Endodermal cell (in vitro differentiated cells): ENCODE data around the gene INTU. TPM values are rescaled to one million over a fixed set of nuclear protein-coding genes. Genes with fewer than 3 reads are reported as not detected.
"Not testable (repeated sequence)": the region's sequence is repeated elsewhere in the genome, so short reads cannot be mapped to it uniquely, and the experiment has no call there.

Experiments used
- DNase-seq: peaks from one replicate; pipeline ENCODE4 v3.0.0-alpha.2; 2017
- H3K27ac ChIP-seq: 2 replicates; pipeline ENCODE4 v1.5.1; 2013; ENCODE audit warnings: mild to moderate bottlenecking, low read depth, low read length, moderate library complexity
- H3K27me3 ChIP-seq: 2 replicates; pipeline ENCODE4 v1.6.1; 2013; ENCODE audit warnings: mild to moderate bottlenecking, low read length, moderate library complexity; ENCODE audit not compliant: insufficient read depth, control insufficient read depth, poor library complexity, severe bottlenecking
- H3K36me3 ChIP-seq: 2 replicates; pipeline ENCODE4 v1.7.0; 2013; ENCODE audit warnings: mild to moderate bottlenecking, low read length, moderate library complexity; ENCODE audit not compliant: control insufficient read depth, insufficient read depth
- H3K4me1 ChIP-seq: one replicate; pipeline ENCODE4 v1.7.0; 2013; ENCODE audit warnings: low read length; ENCODE audit not compliant: control insufficient read depth, insufficient read depth
- H3K4me3 ChIP-seq: 2 replicates; pipeline ENCODE4 v1.5.1; 2013; ENCODE audit warnings: mild to moderate bottlenecking, low read length, moderate library complexity
- H3K9ac ChIP-seq: 2 replicates; pipeline ENCODE4 v1.6.1; 2013; ENCODE audit warnings: mild to moderate bottlenecking, low read length, moderate library complexity; ENCODE audit not compliant: poor library complexity, severe bottlenecking; ENCODE audit errors: extremely low read depth
- H3K9me3 ChIP-seq: 2 replicates; pipeline ENCODE4 v1.6.1; 2013; ENCODE audit warnings: mild to moderate bottlenecking, low read length, moderate library complexity; ENCODE audit not compliant: control insufficient read depth
- H3K27ac Mint-ChIP-seq: 2 replicates; pipeline ENCODE4 v1.8.0; 2020; ENCODE audit warnings: mixed read lengths
- H3K27me3 Mint-ChIP-seq: 2 replicates; pipeline ENCODE4 v1.8.0; 2021; ENCODE audit warnings: mild to moderate bottlenecking, mixed read lengths; ENCODE audit not compliant: insufficient read depth
- H3K36me3 Mint-ChIP-seq: 2 replicates; pipeline ENCODE4 v1.8.0; 2020; ENCODE audit warnings: low read depth, mixed read lengths
- H3K4me1 Mint-ChIP-seq: 2 replicates; pipeline ENCODE4 v1.8.0; 2020; ENCODE audit warnings: mixed read lengths
- H3K4me3 Mint-ChIP-seq: 2 replicates; pipeline ENCODE4 v1.8.0; 2020; ENCODE audit warnings: mild to moderate bottlenecking, moderate library complexity, mixed read lengths
- H3K9me3 Mint-ChIP-seq: 2 replicates; pipeline ENCODE4 v1.8.0; 2020; ENCODE audit warnings: mild to moderate bottlenecking, mixed read lengths
- CTCF ChIP-seq: fragments of 200-600 bp; sonication (generic); conservative IDR thresholded peaks from 2 replicates; pipeline ENCODE4 v1.5.0; 2021; ENCODE audit warnings: antibody characterized with exemption, mild to moderate bottlenecking
- WGBS, 2 experiments: methylation state at CpG; one replicate each; pipeline versions ENCODE4 v1.1.5 to v1.1.7; 2013; ENCODE audit warnings: missing lambda C conversion rate in 2 of 2, mixed read lengths in 1 of 2; ENCODE audit not compliant: insufficient coverage in 1 of 2, insufficient read length in 1 of 2; 5-methylcytosine and 5-hydroxymethylcytosine counted together
- total RNA-seq, 2 donors: library from RNA; stranded (reverse); fragmentation: NEBNext Ultra II Directional in 1 of 2; extraction: Animal tissue kit (Norgen Biotek cat#: 25700) in 1 of 2; gene quantifications; 2 replicates in 1 of 2; 3 replicates in 1 of 2; pipeline ENCODE4 v1.2.1, GENCODE V29; 2021

Gene INTU
- total RNA-seq, 2 donors from 2014 or later, result 20.5 to 31.3 TPM

GRCh38 chr4:127643791-127644190 is 11.0 kb downstream of the INTU start:
- H3K27ac Mint-ChIP-seq, result no peak overlapping the region
- H3K27me3 ChIP-seq, result no peaks in the 10 kb centered on the region
- H3K4me1 ChIP-seq, result no peaks in the 10 kb centered on the region
- no peaks in the 10 kb centered on the region for H3K27me3 Mint-ChIP-seq
- peaks cover 4% of the 10 kb centered on the region for H3K9me3 ChIP-seq
- H3K4me3 Mint-ChIP-seq, result no peak overlapping the region
- H3K4me3 ChIP-seq, result no peak overlapping the region
- DNase-seq, result no peak
- WGBS, 2 experiments, result 97 to 100% methylated on average over 3 to 4 of the region's 4 CpGs
- H3K4me1 Mint-ChIP-seq, result no peaks in the 10 kb centered on the region
- TF ChIP-seq CTCF, result no peak
- peaks cover 32% of the 10 kb centered on the region for H3K36me3 ChIP-seq
- no peak overlapping the region for H3K9ac ChIP-seq
- H3K27ac ChIP-seq, result no peak overlapping the region
- H3K36me3 Mint-ChIP-seq, result peaks cover 35% of the 10 kb centered on the region
- H3K9me3 Mint-ChIP-seq, result no peaks in the 10 kb centered on the region

GRCh38 chr4:127648061-127648460 is 15.3 kb downstream of the INTU start:
- no peaks in the 10 kb centered on the region for H3K27me3 ChIP-seq
- Mint-ChIP-seq H3K4me1 (no peaks in the 10 kb centered on the region), H3K27me3 (no peaks in the 10 kb centered on the region), H3K27ac (no peak overlapping the region), H3K9me3 (peaks cover 5% of the 10 kb centered on the region), H3K36me3 (peaks cover 44% of the 10 kb centered on the region), H3K4me3 (no peak overlapping the region)
- H3K4me1 ChIP-seq, result no peaks in the 10 kb centered on the region
- no peak overlapping the region for H3K9ac ChIP-seq
- H3K27ac ChIP-seq, result no peak overlapping the region
- no peak for TF ChIP-seq CTCF
- WGBS, 2 experiments, result 85 to 95% methylated on average over 3 of the region's 3 CpGs
- peaks cover 4% of the 10 kb centered on the region for H3K9me3 ChIP-seq
- H3K4me3 ChIP-seq, result no peak overlapping the region
- H3K36me3 ChIP-seq, result peaks cover 44% of the 10 kb centered on the region
- no peak for DNase-seq

DNA sequence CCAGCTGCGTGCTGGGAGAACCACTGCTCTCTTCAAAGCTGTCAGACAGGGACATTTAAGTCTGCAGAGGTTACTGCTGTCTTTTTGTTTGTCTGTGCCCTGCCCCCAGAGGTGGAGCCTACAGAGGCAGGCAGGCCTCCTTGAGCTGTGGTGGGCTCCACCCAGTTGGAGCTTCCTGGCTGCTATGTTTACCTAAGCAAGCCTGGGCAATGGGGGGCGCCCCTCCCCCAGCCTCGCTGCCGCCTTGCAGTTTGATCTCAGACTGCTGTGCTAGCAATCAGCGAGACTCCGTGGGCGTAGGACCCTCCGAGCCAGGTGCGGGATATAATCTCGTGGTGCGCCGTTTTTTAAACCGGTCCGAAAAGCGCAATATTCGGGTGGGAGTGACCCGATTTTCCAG is 22.8 kb downstream of the INTU start:
- H3K4me3 Mint-ChIP-seq, result peak overlapping the region; percentile 67
- Histone ChIP-seq H3K4me3 (peak overlapping the region; percentile 68), H3K36me3 (peaks cover 18% of the 10 kb centered on the region)
- not testable (repeated sequence) for H3K27me3 Mint-ChIP-seq, H3K27ac ChIP-seq, H3K9ac ChIP-seq, H3K27me3 ChIP-seq, H3K9me3 ChIP-seq, DNase-seq, H3K9me3 Mint-ChIP-seq, H3K4me1 Mint-ChIP-seq, H3K4me1 ChIP-seq
- peaks cover 17% of the 10 kb centered on the region for H3K36me3 Mint-ChIP-seq
- peak overlapping the region; percentile 92 for H3K27ac Mint-ChIP-seq
- 32% methylated on average over 3 of the region's 17 CpGs; no CpG with 5 or more reads in 1 of the 2 experiments for WGBS, 2 experiments
